Uterus (tissue), 4 donors: ENCODE measurements around the gene GCHFR. TPM values are rescaled to one million over a fixed set of nuclear protein-coding genes. Genes with fewer than 3 reads are reported as not detected.

ENCODE experiments used
- DNase-seq, 2 donors: peaks; one replicate each; pipeline ENCODE4 v3.0.0-alpha.2; 2019 to 2020
- H3K27ac ChIP-seq, 2 donors: fragments of 200-600 bp; sonication (generic); 1 replicate in 1 of 2; 2 replicates in 1 of 2; pipeline ENCODE4 v1.5.1; 2016 to 2018
- H3K27me3 ChIP-seq, 2 donors: fragments of 200-600 bp; sonication (generic); one replicate each; pipeline ENCODE4 v1.5.1; 2018 to 2019; ENCODE audit warnings: control low read depth in 1 of 2
- H3K36me3 ChIP-seq, 2 donors: fragments of 200-600 bp; sonication (generic); one replicate each; pipeline ENCODE4 v1.5.1; 2019; ENCODE audit warnings: control low read depth in 1 of 2
- H3K4me1 ChIP-seq, 2 donors: fragments of 200-600 bp; sonication (generic); one replicate each; pipeline ENCODE4 v1.5.1; 2018 to 2019; ENCODE audit warnings: control low read depth in 1 of 2
- H3K4me3 ChIP-seq, 2 donors: fragments of 200-600 bp; sonication (generic); 1 replicate in 1 of 2; 2 replicates in 1 of 2; pipeline ENCODE4 v1.5.1; 2018 to 2019; ENCODE audit warnings: mild to moderate bottlenecking in 1 of 2
- H3K9me3 ChIP-seq, 2 donors: fragments of 200-600 bp; sonication (generic); one replicate each; pipeline ENCODE4 v1.5.1; 2019; ENCODE audit warnings: control low read depth in 1 of 2
- CTCF ChIP-seq, 4 experiments: fragments of 200-600 bp in 2 of 4; fragments of 450-650 bp in 2 of 4; sonication (generic) in 2 of 4; IDR thresholded peaks; one replicate each; pipeline ENCODE4 v1.5.1; 2016 to 2019; ENCODE audit warnings: antibody characterized with exemption in 4 of 4, mild to moderate bottlenecking in 2 of 4, moderate library complexity in 1 of 4
- POLR2A ChIP-seq, 2 donors: fragments of 450-650 bp; IDR thresholded peaks; one replicate each; pipeline ENCODE4 v1.6.1; 2016; ENCODE audit warnings: antibody characterized with exemption in 2 of 2, mild to moderate bottlenecking in 1 of 2, moderate library complexity in 1 of 2
- intact Hi-C: fragments of 100-400 bp; cut with DNase I; formaldehyde crosslinking; loops from one replicate; pipeline ENCODE4 v1.15.1; 2023; ENCODE audit warnings: low total_unique reads
- total RNA-seq, 4 donors: library from RNA; depleted of rRNA in 3 of 4; stranded (reverse); fragments of >200 nt in 3 of 4; gene quantifications; one replicate each; pipeline versions ENCODE4 v1.1.0 to v1.2.4, GENCODE V29; 2014 to 2023
- donor health status: DM: yes; HTN: yes; CAD: no.

The GCHFR gene
- total RNA-seq, 4 donors from 2014 or later: 6.2 to 113 (median 34.5) TPM

- no peak for TF ChIP-seq POLR2A (IDR thresholded peaks at IDR 0.05)
- TF ChIP-seq CTCF (IDR thresholded peaks at IDR 0.05): no peak
Measured at GRCh38 chr15:40803076-40803475, 39.2 kb downstream of the GCHFR start.

GRCh38 chr15:40803688-40804087 is 39.8 kb downstream of the GCHFR start:
- Histone ChIP-seq H3K9me3 (no peaks in the 10 kb centered on the region), H3K4me3 (no peak overlapping the region), H3K27ac (no peak overlapping the region), H3K36me3 (no peaks in the 10 kb centered on the region), H3K4me1 (peaks cover 0 to 11% of the 10 kb centered on the region in 2 donors), H3K27me3 (no peaks in the 10 kb centered on the region)
- intact Hi-C loops: no loop called here
- no peak for DNase-seq
- TF ChIP-seq CTCF (IDR thresholded peaks at IDR 0.05) (no peak), POLR2A (IDR thresholded peaks at IDR 0.05) (no peak)

More at GRCh38 chr15:40803076-40803475, 39.2 kb downstream of the GCHFR start:
- no peak overlapping the region for H3K27ac ChIP-seq
- no peak for DNase-seq
- no peaks in the 10 kb centered on the region for H3K9me3 ChIP-seq
- H3K27me3 ChIP-seq: no peaks in the 10 kb centered on the region
- H3K36me3 ChIP-seq: no peaks in the 10 kb centered on the region
- peaks cover 0 to 7% of the 10 kb centered on the region in 2 donors for H3K4me1 ChIP-seq
- intact Hi-C loops: no loop called here
- no peak overlapping the region for H3K4me3 ChIP-seq

- intact Hi-C loops: no loop called here
- no peak for DNase-seq
- no peaks in the 10 kb centered on the region for H3K36me3 ChIP-seq
- H3K4me1 ChIP-seq: peaks cover 0 to 11% of the 10 kb centered on the region in 2 donors
- peak overlapping the region; percentile 79 to 99 for H3K4me3 ChIP-seq
- no peaks in the 10 kb centered on the region for H3K9me3 ChIP-seq
- peak overlapping the region; percentile 93 to 94 for H3K27ac ChIP-seq
- TF ChIP-seq POLR2A (IDR thresholded peaks at IDR 0.05) (no peak), CTCF (IDR thresholded peaks at IDR 0.05) (no peak)
- H3K27me3 ChIP-seq: no peaks in the 10 kb centered on the region
Measured at GRCh38 chr15:40806672-40807027, 42.8 kb downstream of the GCHFR start.

GRCh38 chr15:40807028-40807887 is 43.4 kb downstream of the GCHFR start, which contains the start of the genes DNAJC17 and ZFYVE19:
Gene DNAJC17 (minus strand): TSS chr15:40807473. CDS start chr15:40807446, 27 bp downstream.
Gene ZFYVE19 (plus strand): TSS chr15:40807089. CDS start chr15:40807590, 501 bp downstream.
- no peaks in the 10 kb centered on the region for H3K36me3 ChIP-seq
- intact Hi-C loops: no loop called here
- DNase-seq: peak; percentile 95 to 96
- no peaks in the 10 kb centered on the region for H3K27me3 ChIP-seq
- peak within 1 kb of the TSS; percentile 79 to 99 for H3K4me3 ChIP-seq
- peak within 1 kb of the TSS; percentile 93 to 94 for H3K27ac ChIP-seq
- H3K9me3 ChIP-seq: no peaks in the 10 kb centered on the region
- peaks cover 0 to 11% of the 10 kb centered on the region in 2 donors for H3K4me1 ChIP-seq
- TF ChIP-seq CTCF (IDR thresholded peaks at IDR 0.05) (peak in 2 of 4 experiments; percentile 18 to 39), POLR2A (IDR thresholded peaks at IDR 0.05) (peak; percentile 34 to 42)

- intact Hi-C loops: no loop called here
- no peak for DNase-seq
- peaks cover 0 to 11% of the 10 kb centered on the region in 2 donors for H3K4me1 ChIP-seq
- TF ChIP-seq POLR2A (IDR thresholded peaks at IDR 0.05): no peak
- TF ChIP-seq CTCF (IDR thresholded peaks at IDR 0.05): no peak
- peak overlapping the region; percentile 15 to 93 for H3K27ac ChIP-seq
- no peaks in the 10 kb centered on the region for H3K9me3 ChIP-seq
- H3K27me3 ChIP-seq: no peaks in the 10 kb centered on the region
- no peaks in the 10 kb centered on the region for H3K36me3 ChIP-seq
- H3K4me3 ChIP-seq: peak overlapping the region; percentile 79 to 99
Measured at GRCh38 chr15:40807888-40808461, 44.1 kb downstream of the GCHFR start.
